ENCODE data around the gene HIGD1C. TPM values are rescaled to one million over a fixed set of nuclear protein-coding genes. Genes with fewer than 3 reads are reported as not detected.
"Not testable (repeated sequence)": the region's sequence is repeated elsewhere in the genome, so short reads cannot be mapped to it uniquely, and the experiment has no call there.

Gene HIGD1C
- total RNA-seq, 5 donors from 2014 or later (not counting 1 experiment from before 2014, with no cell fraction given), result not detected

- Mint-ChIP-seq H3K9me3 (no peaks in the 10 kb centered on the region), H3K4me3 (no peak overlapping the region), H3K36me3 (no peaks in the 10 kb centered on the region), H3K27me3 (no peaks in the 10 kb centered on the region), H3K4me1 (peaks cover 19 to 32% (median 27%) of the 10 kb centered on the region in 3 donors), H3K27ac (peak overlapping the region in 1 of 2 donors; percentile 1)
- no peak for DNase-seq
- no peaks in the 10 kb centered on the region for H3K9me3 ChIP-seq
- peaks cover 6 to 18% of the 10 kb centered on the region in 2 experiments for H3K4me1 ChIP-seq (ENCODE audit: control insufficient read depth in 1 of 2, extremely low read depth in 1 of 2, insufficient read depth in 2 of 2, low read length in 2 of 2)
- ChIA-PET POLR2A (no interaction called here), CTCF (interaction anchor here in 1 of 2 donors (0.5 to 0.7 kb wide), 2 partner anchors 169 to 403 kb away, joined by 3 to 4 read pairs; no protein-coding TSS in a partner anchor)
- H3K36me3 ChIP-seq (ENCODE audit: control insufficient read depth in 2 of 2, extremely low read depth in 1 of 2, insufficient read depth in 1 of 2, low read length in 1 of 2), result peaks cover 0 to 3% of the 10 kb centered on the region in 2 donors
- no peaks in the 10 kb centered on the region for H3K27me3 ChIP-seq (replicated peaks in 1 of 2; ENCODE audit: control insufficient read depth in 2 of 2, extremely low read depth in 1 of 2, insufficient read depth in 2 of 2, low read length in 1 of 2)
- H3K4me3 ChIP-seq (ENCODE audit: control insufficient read depth in 1 of 2, extremely low read depth in 1 of 2, low read length in 1 of 2), result no peak overlapping the region
- no peak overlapping the region for H3K27ac ChIP-seq (ENCODE audit: low read length)
- ATAC-seq (replicated peaks in 1 of 4), result no peak
- WGBS (ENCODE audit: insufficient coverage), result 72% methylated on average over 3 of the region's 3 CpGs
Observed at GRCh38 chr12:50928392-50928791, 24.0 kb upstream of the HIGD1C start.

- Mint-ChIP-seq H3K9me3 (no peaks in the 10 kb centered on the region), H3K4me1 (peaks cover 13 to 17% (median 15%) of the 10 kb centered on the region in 3 donors), H3K4me3 (no peak overlapping the region), H3K27me3 (no peaks in the 10 kb centered on the region), H3K27ac (no peak overlapping the region), H3K36me3 (no peaks in the 10 kb centered on the region)
- ATAC-seq (replicated peaks in 1 of 4) (no peak), DNase-seq (no peak)
- Histone ChIP-seq H3K27me3 (replicated peaks in 1 of 2; ENCODE audit: control insufficient read depth in 2 of 2, extremely low read depth in 1 of 2, insufficient read depth in 2 of 2, low read length in 1 of 2) (no peaks in the 10 kb centered on the region), H3K4me1 (ENCODE audit: control insufficient read depth in 1 of 2, extremely low read depth in 1 of 2, insufficient read depth in 2 of 2, low read length in 2 of 2) (peaks cover 3 to 6% of the 10 kb centered on the region in 2 experiments), H3K36me3 (ENCODE audit: control insufficient read depth in 2 of 2, extremely low read depth in 1 of 2, insufficient read depth in 1 of 2, low read length in 1 of 2) (peaks cover 0 to 3% of the 10 kb centered on the region in 2 donors), H3K27ac (ENCODE audit: low read length) (no peak overlapping the region), H3K4me3 (ENCODE audit: control insufficient read depth in 1 of 2, extremely low read depth in 1 of 2, low read length in 1 of 2) (no peak overlapping the region), H3K9me3 (no peaks in the 10 kb centered on the region)
- 90% methylated on average over 2 of the region's 3 CpGs for WGBS (ENCODE audit: insufficient coverage)
- POLR2A ChIA-PET, result interaction anchor here in 1 of 2 donors (0.6 to 0.7 kb wide), 4 partner anchors 79 to 1041 kb away, joined by 3 to 4 read pairs (median 4); no protein-coding TSS in a partner anchor
- CTCF ChIA-PET, result interaction anchor here in 1 of 2 donors (0.7 kb wide), 1 partner anchor 96 kb away, joined by 3 read pairs; the partner anchor contains the start of gene SLC11A2
Observed at GRCh38 chr12:50929831-50930230, 22.5 kb upstream of the HIGD1C start.

GRCh38 chr12:50930477-50930876, 21.9 kb upstream of the HIGD1C start:
- H3K36me3 Mint-ChIP-seq, result not testable (repeated sequence)

GRCh38 chr12:50932787-50933280, 19.5 kb upstream of the HIGD1C start:
- no peak overlapping the region for H3K27ac Mint-ChIP-seq
- CTCF ChIA-PET, result no interaction called here
- DNase-seq (no peak), ATAC-seq (replicated peaks in 1 of 4) (no peak)
- Histone ChIP-seq H3K27me3 (replicated peaks in 1 of 2; ENCODE audit: control insufficient read depth in 2 of 2, extremely low read depth in 1 of 2, insufficient read depth in 2 of 2, low read length in 1 of 2) (no peaks in the 10 kb centered on the region), H3K4me3 (ENCODE audit: control insufficient read depth in 1 of 2, extremely low read depth in 1 of 2, low read length in 1 of 2) (no peak overlapping the region), H3K4me1 (ENCODE audit: control insufficient read depth in 1 of 2, extremely low read depth in 1 of 2, insufficient read depth in 2 of 2, low read length in 2 of 2) (no peaks in the 10 kb centered on the region), H3K27ac (ENCODE audit: low read length) (no peak overlapping the region), H3K36me3 (ENCODE audit: control insufficient read depth in 2 of 2, extremely low read depth in 1 of 2, insufficient read depth in 1 of 2, low read length in 1 of 2) (peaks cover 0 to 3% of the 10 kb centered on the region in 2 donors), H3K9me3 (no peaks in the 10 kb centered on the region)
- no peaks in the 10 kb centered on the region for H3K36me3 Mint-ChIP-seq
- no CpG with 5 or more reads among the region's 2 CpGs for whole genome bisulfite sequencing (ENCODE audit: insufficient coverage)
- H3K4me3 Mint-ChIP-seq, result no peak overlapping the region
- no peaks in the 10 kb centered on the region for H3K27me3 Mint-ChIP-seq
- POLR2A ChIA-PET, result no interaction called here
- H3K4me1 Mint-ChIP-seq, result peaks cover 0 to 9% (median 3%) of the 10 kb centered on the region in 3 donors
- no peaks in the 10 kb centered on the region for H3K9me3 Mint-ChIP-seq

More at GRCh38 chr12:50930477-50930876, 21.9 kb upstream of the HIGD1C start:
- H3K4me1 ChIP-seq (ENCODE audit: control insufficient read depth in 1 of 2, extremely low read depth in 1 of 2, insufficient read depth in 2 of 2, low read length in 2 of 2); H3K4me3 Mint-ChIP-seq; CTCF ChIA-PET; H3K27me3 Mint-ChIP-seq; H3K27ac ChIP-seq (ENCODE audit: low read length); H3K27me3 ChIP-seq (replicated peaks in 1 of 2; ENCODE audit: control insufficient read depth in 2 of 2, extremely low read depth in 1 of 2, insufficient read depth in 2 of 2, low read length in 1 of 2); H3K36me3 ChIP-seq (ENCODE audit: control insufficient read depth in 2 of 2, extremely low read depth in 1 of 2, insufficient read depth in 1 of 2, low read length in 1 of 2); H3K9me3 Mint-ChIP-seq; DNase-seq; ATAC-seq (replicated peaks in 1 of 4); H3K4me3 ChIP-seq (ENCODE audit: control insufficient read depth in 1 of 2, extremely low read depth in 1 of 2, low read length in 1 of 2); H3K27ac Mint-ChIP-seq; H3K9me3 ChIP-seq: not testable (repeated sequence)
- peaks cover 9 to 11% (median 9%) of the 10 kb centered on the region in 3 donors for H3K4me1 Mint-ChIP-seq
- POLR2A ChIA-PET, result interaction anchor here in 1 of 2 donors (0.7 kb wide), 1 partner anchor 240 kb away, joined by 4 read pairs; no protein-coding TSS in a partner anchor
- 94% methylated on average over 3 of the region's 12 CpGs for WGBS (ENCODE audit: insufficient coverage)

- Mint-ChIP-seq H3K36me3 (peaks cover 2% of the 10 kb centered on the region), H3K9me3 (peaks cover 0 to 2% (median 0%) of the 10 kb centered on the region in 3 donors), H3K4me3 (no peak overlapping the region), H3K27ac (no peak overlapping the region), H3K27me3 (no peaks in the 10 kb centered on the region), H3K4me1 (peaks cover 0 to 9% (median 1%) of the 10 kb centered on the region in 3 donors)
- no peak for DNase-seq
- Histone ChIP-seq H3K4me3 (ENCODE audit: control insufficient read depth in 1 of 2, extremely low read depth in 1 of 2, low read length in 1 of 2) (no peak overlapping the region), H3K9me3 (no peaks in the 10 kb centered on the region), H3K27ac (ENCODE audit: low read length) (no peak overlapping the region), H3K27me3 (replicated peaks in 1 of 2; ENCODE audit: control insufficient read depth in 2 of 2, extremely low read depth in 1 of 2, insufficient read depth in 2 of 2, low read length in 1 of 2) (no peaks in the 10 kb centered on the region), H3K4me1 (ENCODE audit: control insufficient read depth in 1 of 2, extremely low read depth in 1 of 2, insufficient read depth in 2 of 2, low read length in 2 of 2) (no peaks in the 10 kb centered on the region), H3K36me3 (ENCODE audit: control insufficient read depth in 2 of 2, extremely low read depth in 1 of 2, insufficient read depth in 1 of 2, low read length in 1 of 2) (peaks cover 0 to 3% of the 10 kb centered on the region in 2 donors)
- CTCF ChIA-PET, result no interaction called here
- WGBS (ENCODE audit: insufficient coverage), result 93% methylated on average over 2 of the region's 2 CpGs
- POLR2A ChIA-PET, result no interaction called here
- ATAC-seq (replicated peaks in 1 of 4), result no peak
Observed at GRCh38 chr12:50933459-50934124, 18.8 kb upstream of the HIGD1C start.

- no peak for ATAC-seq (replicated peaks in 1 of 4)
- CTCF ChIA-PET, result interaction anchor here in 1 of 2 donors (0.6 kb wide), 1 partner anchor 16 kb away, joined by 4 read pairs; no protein-coding TSS in a partner anchor
- H3K27me3 Mint-ChIP-seq, result no peaks in the 10 kb centered on the region
- no peaks in the 10 kb centered on the region for H3K27me3 ChIP-seq (replicated peaks in 1 of 2; ENCODE audit: control insufficient read depth in 2 of 2, extremely low read depth in 1 of 2, insufficient read depth in 2 of 2, low read length in 1 of 2)
- H3K27ac ChIP-seq (ENCODE audit: low read length), result no peak overlapping the region
- H3K9me3 ChIP-seq, result no peaks in the 10 kb centered on the region
- H3K36me3 Mint-ChIP-seq, result peaks cover 7% of the 10 kb centered on the region
- H3K4me3 ChIP-seq (ENCODE audit: control insufficient read depth in 1 of 2, extremely low read depth in 1 of 2, low read length in 1 of 2), result no peak overlapping the region
- no peak overlapping the region for H3K4me3 Mint-ChIP-seq
- H3K36me3 ChIP-seq (ENCODE audit: control insufficient read depth in 2 of 2, extremely low read depth in 1 of 2, insufficient read depth in 1 of 2, low read length in 1 of 2), result peaks cover 0 to 3% of the 10 kb centered on the region in 2 donors
- H3K4me1 Mint-ChIP-seq, result peaks cover 0 to 9% (median 0%) of the 10 kb centered on the region in 3 donors
- H3K27ac Mint-ChIP-seq, result no peak overlapping the region
- POLR2A ChIA-PET, result no interaction called here
- no peak for DNase-seq
- H3K9me3 Mint-ChIP-seq, result peaks cover 0 to 3% (median 0%) of the 10 kb centered on the region in 3 donors
- WGBS (ENCODE audit: insufficient coverage), result 77% methylated on average over 2 of the region's 3 CpGs
- no peaks in the 10 kb centered on the region for H3K4me1 ChIP-seq (ENCODE audit: control insufficient read depth in 1 of 2, extremely low read depth in 1 of 2, insufficient read depth in 2 of 2, low read length in 2 of 2)
Observed at GRCh38 chr12:50934371-50934851, 17.9 kb upstream of the HIGD1C start.
